ENCODE results near the gene UBAP1.
"Not testable (repeated sequence)": the region's sequence is repeated elsewhere in the genome, so short reads cannot be mapped to it uniquely, and the experiment has no call there.

UBAP1 gene

DNA sequence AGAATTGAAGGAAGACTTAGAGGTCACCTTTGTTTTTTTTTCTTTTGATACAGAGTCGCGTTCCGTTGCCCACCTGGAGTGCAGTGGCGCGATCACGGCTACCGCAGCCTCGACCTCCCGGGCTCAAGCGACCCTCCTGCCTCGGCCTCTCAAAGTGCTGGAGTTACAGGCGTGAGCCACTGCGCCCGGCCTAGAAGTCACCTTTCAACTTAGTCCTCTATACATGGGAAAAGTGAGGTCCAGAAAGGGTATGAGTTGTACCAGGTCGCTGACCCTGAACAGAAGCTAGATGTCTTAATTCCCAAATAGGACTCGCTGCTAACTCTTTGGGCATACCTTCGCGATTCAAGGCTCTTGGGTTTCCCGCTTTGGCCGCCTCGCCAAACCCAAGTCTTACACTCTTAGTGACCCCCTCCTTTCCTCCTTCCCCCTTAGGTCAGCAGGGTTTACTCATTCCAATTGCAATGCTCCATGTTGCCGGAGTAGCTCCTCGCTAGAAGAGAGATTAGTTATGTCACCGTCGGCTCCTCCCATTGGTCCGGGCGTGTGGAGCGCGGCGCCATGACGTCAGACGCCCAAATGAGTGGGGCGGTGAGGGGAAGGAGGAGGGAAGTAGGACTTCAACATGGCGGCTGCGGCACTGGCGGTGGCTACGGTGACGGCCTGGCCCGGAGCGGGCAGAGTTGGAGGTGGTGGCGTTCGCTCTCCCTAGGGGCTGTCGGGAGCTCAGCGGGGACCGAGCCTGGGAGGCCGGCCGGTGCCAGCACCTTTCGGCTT lies at the start of gene UBAP1:
TSS of gene UBAP1 (plus strand) at position 608 of the 777 bp plus-strand sequence. CDS start 41,872 bp downstream, outside the sequence.
- DNase-seq (ENCODE audit: low read depth), result peak; percentile 98

DNA sequence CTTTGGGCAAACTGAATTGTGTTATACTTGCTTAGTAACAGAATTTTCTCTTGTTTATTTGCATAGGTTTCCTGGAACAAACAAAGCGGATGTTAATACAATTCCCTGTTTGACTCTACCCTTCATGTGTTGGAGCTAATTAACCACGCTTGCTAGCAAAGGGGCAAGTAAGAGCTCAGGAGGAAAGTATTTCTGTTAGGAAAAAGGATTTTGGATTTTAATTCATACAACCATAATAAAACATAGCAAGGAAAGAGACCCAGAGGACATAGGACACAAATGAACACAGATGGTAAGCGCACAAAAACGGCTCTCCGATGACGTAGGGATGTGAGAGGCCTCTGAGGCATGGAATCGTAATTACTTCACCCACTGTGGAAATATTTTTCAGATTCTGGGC lies 47.3 kb upstream of the UBAP1 start:
- no peak for DNase-seq (ENCODE audit: low read depth)

DNA sequence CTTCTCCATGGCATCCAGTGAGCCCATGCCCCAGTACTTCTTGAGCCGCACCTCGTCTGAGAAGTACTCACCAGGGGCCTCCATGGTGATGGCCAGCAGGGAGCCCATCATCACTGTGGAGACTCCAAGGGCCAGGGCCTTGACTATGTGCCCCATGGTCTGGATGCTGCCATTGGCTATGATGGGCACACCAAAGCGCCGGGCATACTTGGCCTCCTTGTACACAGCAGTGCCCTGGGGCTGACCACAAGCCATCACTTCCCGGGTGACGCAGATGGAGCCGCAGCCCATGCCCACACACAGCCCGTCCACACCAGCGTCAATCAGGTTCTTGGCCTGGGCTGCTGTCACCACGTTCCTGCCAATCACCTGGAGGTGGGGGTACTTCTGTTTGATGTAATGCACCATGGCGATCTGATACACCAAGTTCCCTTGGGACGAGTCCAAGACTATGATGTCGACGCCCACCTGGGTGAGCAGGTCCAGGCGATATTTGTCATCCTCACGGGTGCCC lies 45.4 kb upstream of the UBAP1 start:
- DNase-seq (ENCODE audit: low read depth), result no peak

DNA sequence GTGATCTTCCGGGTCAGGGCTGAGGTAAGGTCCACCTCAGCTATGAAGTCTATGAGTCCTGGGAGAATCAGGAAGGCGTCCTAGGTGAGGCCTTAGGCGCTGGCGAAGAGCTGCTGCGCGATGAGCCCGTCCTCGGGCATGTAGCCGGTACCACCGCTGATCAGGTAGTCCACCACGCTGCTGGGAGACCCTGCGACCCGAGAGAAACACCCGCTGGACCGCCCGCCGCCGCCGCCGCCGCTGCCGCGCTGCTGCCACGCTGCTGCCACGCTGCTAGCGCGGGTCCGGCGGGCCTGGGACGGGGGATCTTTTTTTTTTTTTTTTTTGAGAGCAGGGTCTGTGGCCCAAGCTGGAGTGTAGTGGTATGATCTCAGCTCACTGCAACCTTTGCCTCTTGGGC lies 44.3 kb upstream of the UBAP1 start:
- DNase-seq (ENCODE audit: low read depth), result no peak

DNA sequence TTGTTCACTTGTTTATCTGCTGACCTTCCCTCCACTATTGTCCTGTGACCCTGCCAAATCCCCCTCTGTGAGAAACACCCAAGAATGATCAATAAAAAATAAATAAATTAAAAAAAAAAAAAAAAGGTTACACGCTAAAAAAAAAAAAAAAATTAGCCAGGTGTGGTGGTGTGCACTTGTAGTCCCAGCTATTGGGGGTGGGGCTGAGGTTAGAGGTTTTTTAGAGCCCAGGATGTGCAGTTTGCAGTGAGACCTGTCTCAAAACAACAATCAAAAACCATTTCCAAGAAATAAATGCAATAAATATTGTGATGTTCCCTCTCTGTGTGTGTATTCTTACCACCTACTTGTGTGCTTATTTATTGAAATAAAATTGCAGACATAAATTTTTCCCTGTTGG lies 40.2 kb upstream of the UBAP1 start:
- not testable (repeated sequence) for DNase-seq (ENCODE audit: low read depth)

DNA sequence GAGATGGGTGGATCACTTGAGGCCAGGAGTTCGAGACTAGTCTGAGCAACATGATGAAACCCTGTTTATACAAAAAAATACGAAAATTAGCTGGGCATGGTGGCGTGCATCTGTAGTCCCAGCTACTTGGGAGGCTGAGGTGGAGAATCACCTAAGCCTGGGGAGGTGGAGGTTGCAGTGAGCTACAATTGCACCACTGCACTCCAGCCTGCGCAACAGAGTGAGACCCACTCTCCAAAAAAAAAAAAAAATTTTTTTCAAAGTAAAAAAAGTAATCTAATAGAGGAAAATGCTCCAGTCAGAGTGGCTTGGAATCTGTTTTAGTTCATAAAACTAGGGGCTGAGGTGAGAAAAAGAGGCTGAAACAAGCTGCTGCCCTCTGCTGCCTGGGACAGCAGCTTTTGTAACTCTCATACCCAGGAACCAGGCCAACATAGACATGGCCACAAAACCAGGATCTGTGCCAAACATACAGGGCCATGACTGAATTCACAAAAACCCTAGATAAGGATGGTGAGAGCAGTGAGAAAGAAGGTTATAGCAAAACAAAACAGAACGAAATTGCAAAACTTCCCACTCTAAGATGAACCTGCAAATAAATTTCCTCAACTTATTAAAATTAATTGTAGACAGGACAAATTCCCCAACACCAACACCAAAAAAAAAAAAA lies 39.2 kb upstream of the UBAP1 start:
- peak; percentile 91 for DNase-seq (ENCODE audit: low read depth)

DNA sequence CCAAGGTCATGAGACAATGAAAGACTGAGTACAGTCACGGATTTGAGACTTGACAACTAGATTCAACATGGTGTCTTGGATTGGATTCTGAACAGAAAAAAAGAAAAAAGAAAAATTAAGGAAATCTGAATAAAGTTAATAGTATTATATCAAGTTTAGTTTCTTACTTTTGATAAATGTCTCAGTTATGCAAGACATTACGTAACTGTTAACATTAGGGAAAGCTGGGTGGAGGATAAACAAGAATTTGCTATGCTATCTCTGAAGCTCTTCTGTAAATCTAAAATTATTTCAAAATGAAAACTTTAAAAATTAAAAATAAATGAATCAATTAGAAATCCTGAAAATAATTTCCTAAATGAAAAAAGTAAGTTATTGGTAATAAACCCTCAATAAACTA lies 38.0 kb upstream of the UBAP1 start:
- no peak for DNase-seq (ENCODE audit: low read depth)

DNA sequence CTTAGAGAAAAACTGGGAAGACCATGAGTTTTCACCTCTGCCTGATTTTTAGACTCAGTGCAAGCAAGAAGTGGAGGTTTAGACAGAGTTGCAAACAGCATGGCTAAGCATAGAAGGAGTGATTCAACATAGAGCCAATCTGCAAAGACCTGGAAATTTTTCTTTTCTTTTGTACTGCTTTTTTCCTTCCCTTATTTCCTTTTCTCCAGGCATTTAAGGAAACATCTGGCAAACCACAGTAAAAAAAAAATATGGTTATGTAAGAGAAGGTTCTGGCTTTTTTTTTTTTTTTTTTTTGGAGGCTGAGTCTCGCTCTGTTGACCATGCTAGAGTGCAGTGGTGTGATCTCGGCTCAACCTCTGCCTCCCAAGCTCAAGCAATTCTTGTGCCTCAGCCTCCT lies 35.7 kb upstream of the UBAP1 start:
- no peak for DNase-seq (ENCODE audit: low read depth)

DNA sequence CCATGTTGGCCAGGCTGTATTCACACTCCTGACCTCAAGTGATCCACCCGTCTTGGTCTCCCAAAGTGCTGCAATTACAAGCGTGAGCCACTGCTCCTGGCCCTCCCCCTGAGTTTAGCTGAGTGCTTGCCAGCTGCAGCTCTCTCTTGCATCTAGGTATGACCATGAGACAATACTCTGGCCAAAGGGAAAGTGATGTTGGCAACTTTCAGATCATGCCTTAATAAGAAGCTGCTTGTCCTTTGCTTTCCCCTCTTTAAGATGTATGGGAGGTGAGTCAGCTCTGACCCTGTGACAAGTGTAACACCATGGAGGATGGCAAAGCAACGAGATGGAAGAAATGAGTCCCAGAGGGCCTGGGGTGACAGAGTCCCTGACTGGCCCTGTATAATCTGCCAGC lies 33.7 kb upstream of the UBAP1 start:
- DNase-seq (ENCODE audit: low read depth), result no peak

DNA sequence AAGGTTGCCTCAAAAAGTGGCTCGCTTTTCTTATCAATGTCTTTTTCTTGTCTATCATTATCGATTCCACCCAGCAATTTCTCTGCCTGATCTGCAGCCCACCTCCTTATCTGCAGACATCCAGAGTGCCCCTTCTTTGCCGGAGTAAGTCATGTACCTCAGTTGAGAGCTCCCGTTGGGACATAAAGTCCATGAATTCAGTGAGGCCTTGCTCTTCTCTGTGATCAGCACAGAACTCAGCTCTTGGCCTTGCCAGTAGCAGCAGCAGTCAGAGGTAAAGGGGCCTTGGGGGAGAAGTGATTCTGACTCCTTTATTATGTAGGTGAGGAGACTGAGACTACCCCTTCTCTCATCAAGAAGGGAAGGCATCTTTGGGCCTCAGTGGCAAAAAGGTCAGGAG lies 27.4 kb upstream of the UBAP1 start:
- no peak for DNase-seq (ENCODE audit: low read depth)

DNA sequence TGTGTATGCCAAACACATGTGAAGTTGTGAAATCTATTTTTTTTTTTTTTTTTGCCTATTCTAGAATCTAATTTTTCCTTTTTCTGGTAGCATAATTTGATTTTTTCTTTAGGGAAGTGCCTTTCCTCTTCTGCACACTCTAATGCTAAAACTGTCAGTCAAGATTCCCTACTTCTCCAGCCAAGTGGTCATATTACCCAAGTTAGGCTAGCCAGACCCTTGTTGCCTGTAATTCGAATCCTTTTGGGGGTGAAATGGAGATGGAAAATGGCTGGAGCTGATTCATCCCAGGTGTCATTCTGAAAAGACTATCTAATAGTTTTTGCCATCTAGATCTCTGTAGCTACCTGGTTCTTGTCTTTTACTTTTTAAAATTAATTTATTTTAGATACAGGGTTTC lies 24.8 kb upstream of the UBAP1 start:
- DNase-seq (ENCODE audit: low read depth), result no peak

DNA sequence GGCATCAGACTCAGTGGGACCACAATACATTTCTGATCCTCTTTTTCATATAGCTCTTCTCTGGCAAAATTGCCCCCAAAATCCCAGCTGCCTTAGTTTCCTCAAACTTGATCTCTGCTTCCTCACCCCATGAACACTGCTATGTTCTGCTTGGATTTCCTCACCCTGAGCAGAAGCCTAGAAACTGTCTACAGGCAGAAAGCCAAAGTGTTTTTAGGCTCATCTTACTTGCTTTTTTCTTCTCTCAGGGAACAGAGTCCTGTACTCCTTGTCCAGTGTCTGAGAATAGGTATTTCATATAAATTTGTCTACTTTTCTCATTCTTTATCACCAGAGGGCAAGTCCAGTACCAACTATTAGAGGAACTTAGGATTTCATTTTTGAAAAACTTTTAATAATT lies 21.5 kb upstream of the UBAP1 start:
- DNase-seq (ENCODE audit: low read depth), result no peak

DNA sequence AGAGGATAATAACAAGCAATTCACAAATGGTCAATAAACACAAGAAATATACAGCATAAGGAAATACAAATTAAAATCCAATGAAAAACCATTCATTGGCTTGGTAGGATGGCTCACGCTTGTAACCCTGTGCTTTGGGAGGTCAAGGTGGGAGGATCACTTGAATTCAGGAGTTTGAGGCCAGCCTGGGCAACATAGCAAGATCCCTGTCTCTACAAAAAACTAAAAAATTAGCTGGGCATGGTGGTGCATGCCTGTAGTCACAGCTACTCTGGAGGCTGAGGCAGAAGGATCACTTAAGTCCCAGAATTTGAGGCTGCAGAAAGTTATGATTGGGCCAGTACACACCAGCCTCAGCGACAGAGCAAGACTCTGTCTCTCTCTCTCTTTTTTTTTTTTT lies 20.9 kb upstream of the UBAP1 start:
- no peak for DNase-seq (ENCODE audit: low read depth)

DNA sequence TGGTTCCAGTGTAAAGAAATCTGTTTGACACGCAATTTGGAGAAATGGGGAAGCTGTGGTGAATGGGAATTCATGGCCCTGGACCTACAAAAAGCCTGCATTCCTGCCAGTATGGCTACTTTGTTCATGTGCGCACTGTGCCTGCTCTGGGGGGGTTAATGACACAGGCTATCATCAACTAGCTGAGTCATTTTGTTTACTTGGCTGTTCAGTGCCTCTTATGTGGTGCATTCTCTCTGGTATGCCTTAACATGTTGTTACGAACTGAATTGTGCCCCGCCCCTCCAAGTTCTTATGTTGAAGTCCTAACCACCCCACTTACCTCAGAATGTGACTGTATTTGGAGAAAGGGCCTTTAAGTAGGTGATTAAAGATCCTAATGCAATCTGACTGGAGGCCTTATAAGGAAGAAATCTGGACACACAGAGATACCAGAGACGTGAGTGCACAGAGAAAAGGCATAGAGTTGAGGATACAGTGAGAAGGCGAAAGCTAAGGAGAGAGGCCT lies 20.4 kb upstream of the UBAP1 start:
- no peak for DNase-seq (ENCODE audit: low read depth)

DNA sequence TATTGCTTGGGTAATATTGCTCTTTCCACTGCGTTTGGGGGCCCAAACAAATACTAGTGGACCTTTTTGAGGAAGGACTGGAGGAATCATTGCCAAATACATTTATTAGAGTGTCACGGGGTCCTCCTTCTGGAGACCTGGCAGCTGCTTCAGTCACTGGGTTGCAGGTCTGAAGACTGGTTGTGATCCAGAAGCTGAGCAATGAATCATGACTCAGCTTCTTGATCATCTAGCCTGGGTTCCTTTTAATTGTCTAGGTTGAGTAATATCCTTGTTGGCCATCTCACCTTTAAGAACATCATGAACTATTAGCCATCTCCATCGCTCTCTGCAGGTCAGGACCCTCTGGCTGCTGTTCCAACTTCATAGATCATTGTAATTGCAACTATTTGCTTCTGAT lies 15.4 kb upstream of the UBAP1 start:
- DNase-seq (ENCODE audit: low read depth), result no peak

DNA sequence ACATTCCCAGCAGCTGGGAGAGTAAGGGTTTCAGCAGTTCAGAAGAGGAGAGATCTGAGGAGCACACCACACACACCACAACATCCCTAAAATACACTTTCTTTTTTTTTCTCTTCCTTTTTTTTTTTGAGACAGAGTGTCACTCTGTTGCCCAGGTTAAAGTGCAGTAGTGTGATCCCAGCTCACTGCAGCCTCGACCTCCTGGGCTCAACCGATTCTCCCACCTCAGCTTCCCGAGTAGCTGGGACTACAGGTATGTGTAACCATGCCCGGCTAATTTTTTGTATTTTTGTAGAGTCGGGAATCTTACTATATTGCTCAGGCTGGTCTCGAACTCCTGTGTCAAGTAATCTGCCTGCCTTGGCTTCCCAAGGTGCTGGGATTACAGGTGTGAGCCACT lies 9.7 kb upstream of the UBAP1 start:
- no peak for DNase-seq (ENCODE audit: low read depth)

DNA sequence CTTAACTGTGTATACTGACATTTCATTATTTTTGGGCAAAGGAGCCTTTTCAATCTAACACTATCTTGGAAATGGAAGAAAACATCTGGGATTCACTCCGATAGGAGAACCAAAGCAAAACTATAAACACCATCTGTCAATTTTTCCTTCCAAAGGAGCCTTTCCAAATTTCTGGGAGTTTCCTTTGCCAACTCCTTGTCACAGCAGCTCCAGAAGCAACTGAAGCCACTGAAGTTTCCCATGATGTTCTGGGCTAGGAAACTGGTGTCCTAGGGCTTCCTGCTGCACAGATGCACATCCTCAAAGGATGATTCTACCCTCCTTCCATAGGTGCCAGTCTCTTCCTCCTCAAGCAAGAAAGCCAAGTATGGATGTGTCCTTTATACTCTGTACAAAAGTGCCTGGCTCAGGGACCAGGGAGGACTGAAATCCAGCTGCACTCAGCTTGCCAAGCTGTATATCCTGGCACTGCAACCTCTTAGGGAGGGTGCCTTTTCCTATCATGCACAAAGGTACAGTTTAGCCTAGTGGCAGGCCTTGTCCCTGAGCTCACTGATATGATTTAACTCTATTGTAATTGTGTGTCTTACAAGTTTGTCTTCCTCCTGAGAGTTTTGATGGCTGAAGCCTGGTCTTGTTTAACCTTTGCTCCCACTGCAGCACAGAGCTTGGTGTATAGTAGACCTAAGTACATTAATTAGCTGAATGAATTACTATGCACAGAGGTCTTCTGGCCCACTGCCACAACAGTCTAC lies 8.4 kb upstream of the UBAP1 start:
- no peak for DNase-seq (ENCODE audit: low read depth)

DNA sequence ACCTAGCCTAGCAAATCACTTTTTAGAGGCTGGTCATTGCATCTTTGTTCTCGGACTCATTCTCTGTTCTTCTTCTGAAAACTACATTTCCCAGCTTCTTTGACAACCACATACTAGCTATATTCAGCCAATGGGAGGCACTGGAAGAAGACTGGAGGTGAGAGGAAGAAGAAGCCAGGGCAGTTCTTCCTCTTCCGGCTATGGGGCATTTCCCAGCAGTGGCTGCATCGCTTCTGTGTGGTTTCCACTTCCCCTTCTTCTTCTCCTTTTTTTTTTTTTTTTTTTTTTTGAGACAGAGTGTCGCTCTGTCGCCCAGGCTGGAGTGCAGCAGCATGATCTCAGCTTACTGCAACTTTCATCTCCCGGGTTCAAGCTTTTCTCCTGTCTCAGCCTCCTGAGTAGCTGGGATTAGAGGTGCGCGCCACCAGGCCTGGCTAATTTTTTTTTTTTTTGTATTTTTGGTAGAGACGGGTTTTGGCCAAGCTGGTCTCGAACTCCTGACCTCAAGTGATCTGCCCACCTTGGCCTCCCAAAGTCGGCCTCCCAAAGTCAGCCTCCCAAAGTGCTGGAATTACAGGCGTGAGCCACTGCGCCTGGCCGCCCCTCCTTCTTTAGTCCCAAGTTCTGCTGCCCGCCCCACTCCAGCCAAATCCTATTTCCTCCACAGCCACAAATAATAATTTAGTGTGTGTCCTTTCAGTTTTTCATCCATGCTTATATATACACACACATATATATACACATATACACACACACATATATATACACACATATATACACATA lies 6.9 kb upstream of the UBAP1 start:
- no peak for DNase-seq (ENCODE audit: low read depth)

DNA sequence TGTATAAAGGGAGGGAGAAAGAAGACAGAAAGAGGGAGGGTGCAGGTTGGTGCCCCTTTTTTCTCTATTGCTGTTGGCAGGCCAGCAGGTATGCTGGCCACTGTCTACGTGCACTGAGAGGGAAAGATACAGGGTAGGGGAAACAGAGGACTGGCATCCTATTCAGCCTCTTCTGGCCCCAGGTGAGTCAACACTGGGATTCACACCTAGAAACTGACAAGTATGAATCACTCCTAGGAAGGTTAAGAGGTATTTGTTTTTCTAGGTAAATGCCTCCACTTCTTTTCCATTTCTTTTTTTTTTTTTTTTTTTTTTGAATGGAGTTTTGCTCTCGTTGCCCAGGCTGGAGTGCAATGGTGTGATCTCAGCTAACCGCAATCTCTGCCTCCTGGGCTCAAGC lies 2.8 kb upstream of the UBAP1 start:
- DNase-seq (ENCODE audit: low read depth), result no peak

DNA sequence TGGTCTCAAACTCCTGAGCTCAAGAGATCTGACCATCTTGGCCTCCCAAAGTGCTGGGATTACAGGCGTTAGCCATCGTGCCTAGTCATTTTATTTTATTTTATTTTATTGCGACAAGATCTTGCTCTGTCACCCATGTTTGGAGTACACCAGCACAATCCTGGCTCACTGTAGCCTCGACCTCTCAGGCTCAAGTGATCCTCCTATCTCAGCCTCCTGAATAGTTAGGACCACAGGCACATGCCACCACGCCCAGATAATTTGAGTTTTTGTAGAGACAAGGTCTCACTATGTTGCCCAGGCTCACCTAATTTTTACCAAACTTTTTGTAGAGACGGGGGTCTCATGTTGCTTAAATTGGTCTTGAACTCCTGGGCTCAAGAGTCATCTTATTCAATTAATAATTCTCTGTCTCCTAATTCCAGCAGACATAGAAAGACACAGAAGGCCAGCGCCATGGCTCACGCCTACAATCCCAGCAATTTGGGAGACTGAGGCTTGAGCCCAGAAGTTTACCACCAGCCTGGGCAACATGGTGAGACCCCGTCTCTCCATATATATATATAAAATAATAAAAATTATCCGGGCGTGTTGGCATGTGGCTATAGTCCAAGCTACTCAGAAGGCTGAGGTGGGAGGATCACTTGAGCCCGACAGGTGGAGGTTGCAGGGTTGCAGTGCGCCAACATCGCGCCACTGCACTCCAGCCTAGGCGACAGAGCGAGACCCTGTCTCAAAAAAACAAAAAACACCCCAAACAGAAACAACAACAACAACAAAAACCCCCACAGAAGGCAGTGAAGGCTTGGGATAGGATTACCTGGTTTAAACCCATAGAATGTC lies 1.0 kb upstream of the UBAP1 start:
- no peak for DNase-seq (ENCODE audit: low read depth)

Measured in stromal cell of bone marrow (primary cell).